ENCODE data around the gene CC2D2B. TPM values are rescaled to one million over a fixed set of nuclear protein-coding genes. Genes with fewer than 3 reads are reported as not detected.
"Not testable (repeated sequence)": the region's sequence is repeated elsewhere in the genome, so short reads cannot be mapped to it uniquely, and the experiment has no call there.

The CC2D2B gene
- total and polyA plus RNA-seq, 3 donors from 2014 or later = 7.7 to 16.5 (median 15.4) TPM

DNA sequence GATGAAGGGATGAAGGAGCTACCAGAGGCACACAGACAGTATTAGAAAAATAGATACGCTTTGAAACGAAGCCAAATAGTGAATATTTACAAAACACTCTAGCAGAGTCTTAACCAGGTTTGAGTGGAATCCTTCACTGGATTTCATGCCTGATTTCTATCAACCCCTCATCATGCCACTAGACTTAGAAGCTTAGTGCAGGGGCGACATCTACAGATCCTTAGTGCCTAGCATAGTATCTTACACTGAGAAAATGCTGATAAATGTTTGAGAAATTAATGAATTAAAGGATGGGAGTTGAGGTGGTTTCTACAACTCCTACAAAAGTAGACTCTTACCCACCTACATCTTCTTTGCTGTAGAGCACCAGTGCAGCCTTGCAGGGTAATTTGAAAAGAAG lies 80.9 kb downstream of the CC2D2B start:
- 86 to 90% methylated on average over 3 of the region's 3 CpGs for WGBS, 2 donors
- intact Hi-C loops (cut with DNase I; ENCODE audit: low total_unique reads) = no loop called here
- Histone ChIP-seq H3K4me3 (no peak overlapping the region), H3K27me3 (no peaks in the 10 kb centered on the region), H3K36me3 (ENCODE audit: low read depth, missing control alignments) (no peaks in the 10 kb centered on the region), H3K9me3 (no peaks in the 10 kb centered on the region), H3K27ac (no peak overlapping the region), H3K4me1 (no peaks in the 10 kb centered on the region)
- TF ChIP-seq POLR2A (IDR thresholded peaks at IDR 0.05) = no peak
- TF ChIP-seq, protein P1, sequence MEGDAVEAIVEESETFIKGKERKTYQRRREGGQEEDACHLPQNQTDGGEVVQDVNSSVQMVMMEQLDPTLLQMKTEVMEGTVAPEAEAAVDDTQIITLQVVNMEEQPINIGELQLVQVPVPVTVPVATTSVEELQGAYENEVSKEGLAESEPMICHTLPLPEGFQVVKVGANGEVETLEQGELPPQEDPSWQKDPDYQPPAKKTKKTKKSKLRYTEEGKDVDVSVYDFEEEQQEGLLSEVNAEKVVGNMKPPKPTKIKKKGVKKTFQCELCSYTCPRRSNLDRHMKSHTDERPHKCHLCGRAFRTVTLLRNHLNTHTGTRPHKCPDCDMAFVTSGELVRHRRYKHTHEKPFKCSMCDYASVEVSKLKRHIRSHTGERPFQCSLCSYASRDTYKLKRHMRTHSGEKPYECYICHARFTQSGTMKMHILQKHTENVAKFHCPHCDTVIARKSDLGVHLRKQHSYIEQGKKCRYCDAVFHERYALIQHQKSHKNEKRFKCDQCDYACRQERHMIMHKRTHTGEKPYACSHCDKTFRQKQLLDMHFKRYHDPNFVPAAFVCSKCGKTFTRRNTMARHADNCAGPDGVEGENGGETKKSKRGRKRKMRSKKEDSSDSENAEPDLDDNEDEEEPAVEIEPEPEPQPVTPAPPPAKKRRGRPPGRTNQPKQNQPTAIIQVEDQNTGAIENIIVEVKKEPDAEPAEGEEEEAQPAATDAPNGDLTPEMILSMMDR (IDR thresholded peaks at IDR 0.05) = no peak
- no peak for DNase-seq

GRCh38 chr10:95994376-95994775 lies 86.6 kb downstream of the CC2D2B start:
- peak; percentile 17 for DNase-seq
- intact Hi-C loops (cut with DNase I; ENCODE audit: low total_unique reads); H3K27ac ChIP-seq; H3K4me3 ChIP-seq; H3K36me3 ChIP-seq (ENCODE audit: low read depth, missing control alignments); H3K4me1 ChIP-seq; H3K27me3 ChIP-seq; H3K9me3 ChIP-seq: not testable (repeated sequence)
- 65 to 79% methylated on average over 11 of the region's 11 CpGs for WGBS, 2 donors

- WGBS, 2 donors = 48 to 53% methylated on average over 1 of the region's 1 CpG
- H3K4me1 ChIP-seq = no peaks in the 10 kb centered on the region
- no peak overlapping the region for H3K4me3 ChIP-seq
- H3K9me3 ChIP-seq = no peaks in the 10 kb centered on the region
- H3K27me3 ChIP-seq = no peaks in the 10 kb centered on the region
- intact Hi-C loops (cut with DNase I; ENCODE audit: low total_unique reads) = no loop called here
- H3K36me3 ChIP-seq (ENCODE audit: low read depth, missing control alignments) = no peaks in the 10 kb centered on the region
- TF ChIP-seq POLR2A (IDR thresholded peaks at IDR 0.05) = no peak
- TF ChIP-seq, protein P1 (IDR thresholded peaks at IDR 0.05) = no peak
- DNase-seq = no peak
- no peak overlapping the region for H3K27ac ChIP-seq
Observed at GRCh38 chr10:95998255-95998784, 90.5 kb downstream of the CC2D2B start.

- intact Hi-C loops (cut with DNase I; ENCODE audit: low total_unique reads) = no loop called here
- no peak overlapping the region for H3K27ac ChIP-seq
- H3K4me3 ChIP-seq = no peak overlapping the region
- H3K27me3 ChIP-seq = no peaks in the 10 kb centered on the region
- H3K9me3 ChIP-seq = no peaks in the 10 kb centered on the region
- no peak for TF ChIP-seq POLR2A (IDR thresholded peaks at IDR 0.05)
- WGBS, 2 donors = 94 to 96% methylated on average over 2 of the region's 2 CpGs
- no peaks in the 10 kb centered on the region for H3K4me1 ChIP-seq
- H3K36me3 ChIP-seq (ENCODE audit: low read depth, missing control alignments) = no peaks in the 10 kb centered on the region
- DNase-seq = no peak
Observed at GRCh38 chr10:96013956-96014355, 106.2 kb downstream of the CC2D2B start.

GRCh38 chr10:96014473-96015102 lies 106.8 kb downstream of the CC2D2B start:
- Histone ChIP-seq H3K9me3 (no peaks in the 10 kb centered on the region), H3K27me3 (no peaks in the 10 kb centered on the region), H3K27ac (no peak overlapping the region), H3K36me3 (ENCODE audit: low read depth, missing control alignments) (no peaks in the 10 kb centered on the region), H3K4me1 (no peaks in the 10 kb centered on the region), H3K4me3 (no peak overlapping the region)
- intact Hi-C loops (cut with DNase I; ENCODE audit: low total_unique reads) = no loop called here
- WGBS, 2 donors = 96 to 99% methylated on average over 2 of the region's 2 CpGs
- TF ChIP-seq, protein P1 (IDR thresholded peaks at IDR 0.05) = no peak
- TF ChIP-seq POLR2A (IDR thresholded peaks at IDR 0.05) = no peak
- no peak for DNase-seq

DNA sequence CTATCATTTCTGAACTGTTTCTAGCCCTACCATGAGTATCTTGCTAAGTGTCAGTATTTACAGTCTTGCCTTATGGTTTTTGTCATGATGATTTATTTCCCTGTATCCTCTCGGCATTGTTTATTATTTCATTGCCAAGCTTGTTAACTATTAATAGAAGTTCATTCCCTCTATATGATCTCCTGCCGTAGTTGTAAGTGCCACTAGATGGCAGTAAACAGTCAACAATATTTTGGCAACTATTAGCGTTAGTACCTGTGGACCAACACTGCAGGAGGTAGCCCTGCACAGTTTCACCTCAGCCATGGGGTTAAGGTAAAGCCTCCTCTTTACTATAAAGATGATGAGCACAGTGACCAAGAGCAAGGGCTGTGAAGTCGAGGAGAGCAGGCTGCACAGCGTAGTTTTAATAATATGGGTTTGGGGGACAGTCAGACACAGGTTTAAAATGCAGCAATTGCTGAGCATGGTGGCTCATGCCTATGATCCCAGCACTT lies 109.5 kb downstream of the CC2D2B start:
- no peak for TF ChIP-seq POLR2A (IDR thresholded peaks at IDR 0.05)
- TF ChIP-seq, protein P1 (IDR thresholded peaks at IDR 0.05) = peak; percentile 26 to 70 (median 51)
- Histone ChIP-seq H3K36me3 (ENCODE audit: low read depth, missing control alignments) (no peaks in the 10 kb centered on the region), H3K27ac (no peak overlapping the region), H3K9me3 (no peaks in the 10 kb centered on the region), H3K27me3 (no peaks in the 10 kb centered on the region), H3K4me1 (no peaks in the 10 kb centered on the region), H3K4me3 (no peak overlapping the region)
- intact Hi-C loops (cut with DNase I; ENCODE audit: low total_unique reads) = no loop called here
- DNase-seq = peak; percentile 43
- 35 to 45% methylated on average over 5 of the region's 5 CpGs for WGBS, 2 donors
